Memory B cell (primary cell): ENCODE data around the gene MST1R.
A peak's percentile ranks its signal among the peaks of the same experiment; 100 is the strongest.

Experiments
- ATAC-seq: fragments of 150-1000 bp; cut with Tn5 transposase; 2 replicates; pipeline ENCODE4 v1.10.0; 2021; ENCODE audit warnings: low read depth, mild to moderate bottlenecking, moderate library complexity
- DNase-seq, 2 donors: peaks; one replicate each; pipeline ENCODE4 v3.0.0; 2022; ENCODE audit warnings: low spot score in 2 of 2
- H3K27ac Mint-ChIP-seq: one replicate; pipeline ENCODE4 v1.8.0; 2022; ENCODE audit warnings: mild to moderate bottlenecking, moderate library complexity, mixed read lengths
- H3K27me3 Mint-ChIP-seq: one replicate; pipeline ENCODE4 v1.8.0; 2022; ENCODE audit warnings: mixed read lengths
- H3K36me3 Mint-ChIP-seq: one replicate; pipeline ENCODE4 v1.8.0; 2022; ENCODE audit warnings: mild to moderate bottlenecking, mixed read lengths
- H3K4me1 Mint-ChIP-seq: one replicate; pipeline ENCODE4 v1.8.0; 2022; ENCODE audit warnings: mixed read lengths
- H3K4me3 Mint-ChIP-seq: one replicate; pipeline ENCODE4 v1.8.0; 2022; ENCODE audit warnings: mild to moderate bottlenecking, moderate library complexity, mixed read lengths
- H3K9me3 Mint-ChIP-seq: one replicate; pipeline ENCODE4 v1.8.0; 2022; ENCODE audit warnings: mixed read lengths

Gene MST1R

DNA sequence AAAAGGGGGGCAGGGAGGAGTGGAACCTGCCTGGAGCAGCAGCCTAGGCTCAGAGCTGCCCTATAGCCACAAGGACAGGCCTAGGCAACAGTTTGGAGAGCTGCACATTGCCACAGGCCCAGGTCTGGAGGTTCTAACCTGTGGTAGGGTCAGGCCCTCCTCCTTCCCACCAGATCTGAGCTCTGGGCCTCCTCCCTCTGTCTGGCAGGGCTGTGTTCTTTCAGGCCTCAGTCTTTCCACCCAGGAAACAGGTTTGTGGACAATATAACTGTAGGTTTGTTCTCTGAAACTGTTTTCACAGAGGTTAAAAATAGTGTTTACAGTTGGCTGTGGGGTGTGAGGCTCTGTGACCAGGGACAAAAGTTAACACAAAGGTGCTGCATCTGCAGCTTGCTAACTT, 25.0 kb downstream of the MST1R start:
- no peaks in the 10 kb centered on the region for H3K36me3 Mint-ChIP-seq
- no peaks in the 10 kb centered on the region for H3K9me3 Mint-ChIP-seq
- no peak overlapping the region for H3K4me3 Mint-ChIP-seq
- no peak overlapping the region for H3K27ac Mint-ChIP-seq
- no peaks in the 10 kb centered on the region for H3K4me1 Mint-ChIP-seq
- no peak for ATAC-seq
- DNase-seq = no peak
- peaks cover 6% of the 10 kb centered on the region for H3K27me3 Mint-ChIP-seq

DNA sequence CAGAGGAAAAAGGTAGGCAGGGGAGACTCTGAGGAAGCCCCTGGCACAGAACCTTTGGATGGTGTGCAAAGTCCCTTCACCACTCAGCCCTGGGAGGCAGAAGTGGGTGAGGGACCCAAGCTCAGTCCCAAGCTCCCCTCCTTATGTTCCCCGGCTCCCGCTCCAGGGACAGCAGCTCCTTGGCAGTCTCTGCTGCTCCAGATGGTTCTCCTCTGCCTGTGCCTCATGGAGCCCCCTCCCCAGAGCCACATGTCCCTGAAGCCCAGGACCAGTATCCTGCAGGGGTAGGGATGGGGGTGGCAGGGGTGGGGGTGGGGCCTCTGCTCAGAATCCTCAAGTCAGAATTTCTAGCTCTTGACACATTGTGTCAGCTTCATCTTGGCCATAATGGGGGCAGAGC, 26.0 kb downstream of the MST1R start:
- Mint-ChIP-seq H3K9me3 (no peaks in the 10 kb centered on the region), H3K4me3 (no peak overlapping the region)

DNA sequence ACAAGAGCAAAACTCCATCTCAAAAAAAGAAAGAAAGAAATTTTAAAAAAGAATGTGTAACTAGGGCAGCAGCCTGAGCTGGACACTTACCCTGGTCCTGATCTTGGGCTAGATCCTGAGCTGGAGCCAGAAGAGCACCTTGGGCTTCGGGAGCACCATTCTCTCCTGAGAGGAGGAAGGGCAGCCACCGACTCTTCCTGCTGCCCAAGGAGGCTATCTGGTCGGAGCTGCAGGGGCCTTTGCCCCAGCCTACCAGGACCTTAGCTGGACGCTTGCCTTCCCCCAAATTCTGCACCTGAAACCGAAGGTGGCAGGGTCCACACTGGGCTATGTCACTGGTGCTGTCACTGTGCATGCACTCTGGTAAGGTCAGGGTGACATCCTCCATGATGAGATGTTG, 27.1 kb downstream of the MST1R start:
- Mint-ChIP-seq H3K4me1 (no peaks in the 10 kb centered on the region), H3K36me3 (no peaks in the 10 kb centered on the region), H3K9me3 (no peaks in the 10 kb centered on the region), H3K4me3 (no peak overlapping the region), H3K27ac (no peak overlapping the region), H3K27me3 (peaks cover 6% of the 10 kb centered on the region)
- no peak for ATAC-seq
- no peak for DNase-seq

More for the DNA sequence above, 26.0 kb downstream of the MST1R start:
- DNase-seq (no peak), ATAC-seq (no peak)
- H3K4me1 Mint-ChIP-seq = no peaks in the 10 kb centered on the region
- no peaks in the 10 kb centered on the region for H3K36me3 Mint-ChIP-seq
- H3K27ac Mint-ChIP-seq = no peak overlapping the region
- peaks cover 6% of the 10 kb centered on the region for H3K27me3 Mint-ChIP-seq

DNA sequence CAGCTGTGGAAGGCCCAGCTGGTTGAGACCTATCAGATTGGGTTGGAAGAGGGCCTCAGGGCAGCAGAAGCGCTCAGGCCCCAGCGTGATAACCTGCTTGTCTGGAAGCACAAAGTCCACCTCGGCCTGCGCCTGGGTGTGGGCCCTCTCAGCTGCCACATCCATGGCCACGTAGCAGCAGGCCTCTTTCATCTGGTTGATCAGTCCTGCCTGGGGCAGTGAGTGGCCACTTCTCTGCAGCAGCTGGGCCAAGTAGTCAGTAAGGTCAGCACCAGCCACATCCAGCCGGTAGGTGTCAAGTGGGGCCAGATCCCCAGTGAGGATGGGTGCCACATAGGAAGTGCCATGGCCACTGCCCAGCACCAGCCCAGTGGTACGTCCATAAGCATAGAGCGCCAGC, 30.1 kb downstream of the MST1R start:
- ATAC-seq (no peak), DNase-seq (no peak)
- no peak overlapping the region for H3K4me3 Mint-ChIP-seq
- no peaks in the 10 kb centered on the region for H3K36me3 Mint-ChIP-seq
- H3K9me3 Mint-ChIP-seq = no peaks in the 10 kb centered on the region
- H3K27ac Mint-ChIP-seq = no peak overlapping the region
- H3K27me3 Mint-ChIP-seq = peaks cover 11% of the 10 kb centered on the region
- peaks cover under 1% of the 10 kb centered on the region for H3K4me1 Mint-ChIP-seq

DNA sequence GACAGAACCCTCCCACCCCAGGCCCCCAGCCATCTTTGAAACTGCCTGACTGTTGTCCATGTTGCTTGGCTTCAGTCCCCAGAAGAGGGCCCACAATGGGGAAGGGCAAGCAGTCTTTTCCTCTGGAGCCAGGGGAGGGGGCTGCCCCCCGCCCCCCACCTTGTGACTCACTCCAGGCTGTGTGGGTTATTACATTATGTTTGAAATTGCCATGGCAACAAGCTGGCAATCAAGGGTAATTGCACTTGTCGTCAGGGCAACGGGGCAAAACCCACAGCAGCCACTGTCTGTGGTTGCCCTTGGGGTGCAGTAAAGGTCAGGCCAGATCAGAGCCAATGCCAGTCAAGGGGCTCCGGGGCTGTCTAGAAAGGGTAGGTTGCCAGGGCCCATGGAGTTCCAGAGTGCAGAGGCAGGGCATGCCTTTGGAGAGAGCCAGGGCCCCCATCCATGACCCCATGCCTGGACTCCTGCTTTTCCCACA, 30.8 kb downstream of the MST1R start:
- DNase-seq (peak in 1 of 2 donors; percentile 32), ATAC-seq (peak; percentile 68)
- Mint-ChIP-seq H3K27me3 (peaks cover 11% of the 10 kb centered on the region), H3K4me1 (peaks cover 3% of the 10 kb centered on the region), H3K36me3 (no peaks in the 10 kb centered on the region), H3K9me3 (no peaks in the 10 kb centered on the region), H3K4me3 (no peak overlapping the region), H3K27ac (no peak overlapping the region)

DNA sequence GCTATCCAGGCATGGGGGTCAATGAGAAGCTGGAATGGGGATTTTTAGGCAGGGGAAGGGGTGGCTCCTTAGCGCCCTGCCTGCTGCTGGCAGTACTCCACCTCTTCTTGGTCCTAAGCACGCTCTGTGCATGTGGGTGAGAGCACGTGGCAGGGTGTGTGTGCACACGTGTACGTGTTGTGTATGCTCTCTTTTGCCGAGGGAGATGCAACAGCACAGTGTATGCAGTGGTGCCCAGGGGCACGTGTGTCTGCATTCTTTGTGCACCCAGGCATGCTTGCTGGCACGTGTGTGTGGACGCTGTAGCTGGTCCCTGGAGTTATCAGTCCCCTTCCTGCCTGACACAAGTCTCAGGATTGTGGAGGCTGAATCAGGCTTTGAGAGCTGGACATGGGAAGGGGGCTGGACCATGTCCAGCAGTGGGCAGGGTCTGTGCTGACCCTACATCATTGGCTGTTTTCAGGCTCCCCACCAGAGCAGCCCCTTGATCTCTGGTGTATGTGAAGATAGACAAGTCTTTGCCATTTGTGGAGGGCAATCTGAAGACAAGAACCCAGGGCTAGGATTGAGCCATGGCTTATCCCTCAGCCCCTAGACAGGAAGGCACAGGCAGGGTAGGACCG, 32.0 kb downstream of the MST1R start:
- no peak overlapping the region for H3K4me3 Mint-ChIP-seq
- DNase-seq (no peak), ATAC-seq (no peak)
- H3K4me1 Mint-ChIP-seq = peaks cover 3% of the 10 kb centered on the region
- H3K36me3 Mint-ChIP-seq = no peaks in the 10 kb centered on the region
- H3K27ac Mint-ChIP-seq = peak overlapping the region; percentile 42
- H3K27me3 Mint-ChIP-seq = peaks cover 19% of the 10 kb centered on the region
- no peaks in the 10 kb centered on the region for H3K9me3 Mint-ChIP-seq

DNA sequence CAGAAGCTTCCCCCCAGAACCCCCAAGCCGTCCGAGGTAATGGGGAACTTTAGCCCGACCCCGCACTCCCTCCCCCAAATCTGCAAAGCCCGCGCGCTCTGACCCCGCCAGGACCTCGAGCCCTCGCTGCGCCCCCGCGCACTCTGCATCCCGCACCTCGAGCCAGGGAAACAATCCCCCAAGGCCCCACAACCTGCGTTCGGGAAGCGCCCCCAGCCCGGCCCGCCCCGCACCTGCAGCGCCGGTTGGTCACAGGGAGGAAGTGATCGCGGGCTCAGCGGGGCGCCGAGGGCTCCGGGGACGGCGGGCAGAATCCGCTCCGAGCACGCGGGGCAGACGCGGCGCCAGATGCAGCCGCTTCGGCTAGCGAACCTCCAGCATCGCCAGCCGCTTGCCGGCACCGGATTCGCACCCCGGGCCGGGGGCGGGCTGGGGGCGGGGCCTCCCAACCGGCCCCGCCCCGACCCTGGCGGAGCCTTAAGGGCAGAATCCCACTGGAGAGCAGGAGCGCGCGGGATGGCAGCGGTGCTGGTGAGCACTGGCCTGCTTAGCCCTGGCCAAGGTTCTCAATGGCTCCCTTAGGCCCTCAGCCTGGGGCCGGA, 34.0 kb downstream of the MST1R start, which contains the start of gene CAMKV:
TSS of gene CAMKV (minus strand) at position 382 of the 602 bp plus-strand sequence. CDS start 7,518 bp downstream, outside the sequence.
- DNase-seq (peak in 1 of 2 donors; percentile 40), ATAC-seq (peak; percentile 64)
- Mint-ChIP-seq H3K27ac (no peak within 1 kb of the TSS), H3K36me3 (no peaks in the 10 kb centered on the region), H3K27me3 (peaks cover 21% of the 10 kb centered on the region), H3K4me3 (peak within 1 kb of the TSS; percentile 54), H3K4me1 (peaks cover 3% of the 10 kb centered on the region), H3K9me3 (no peaks in the 10 kb centered on the region)

DNA sequence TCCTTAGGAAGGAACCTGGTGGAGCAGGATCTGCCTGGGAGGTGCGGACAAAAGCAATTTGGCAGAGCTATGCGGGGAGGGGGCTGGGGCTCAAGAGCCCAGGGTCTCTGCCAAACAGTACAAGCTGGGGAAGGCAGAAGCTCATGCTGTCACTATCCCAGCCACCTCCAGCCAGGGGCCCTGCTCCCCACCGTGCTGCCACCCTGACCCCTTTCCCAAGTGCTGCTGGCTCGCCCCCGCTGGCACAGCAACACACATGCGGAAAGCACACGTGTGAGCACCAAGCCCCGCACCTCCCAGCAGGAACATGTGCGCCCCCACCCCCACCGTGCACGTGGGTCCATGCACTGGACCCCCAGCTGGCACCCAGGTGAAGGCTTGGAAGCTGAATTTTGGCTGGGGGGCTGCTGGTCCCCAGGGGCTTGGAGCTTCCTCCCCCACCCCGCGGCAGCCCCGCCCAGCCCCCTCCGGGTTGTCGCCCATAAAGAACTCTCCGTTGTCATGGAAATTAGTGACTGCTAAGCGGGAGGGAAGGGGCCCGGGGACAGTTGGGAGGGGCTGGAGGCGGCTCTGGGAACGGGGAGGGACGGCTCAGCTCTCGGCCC, 34.7 kb downstream of the MST1R start:
- H3K4me3 Mint-ChIP-seq = peak overlapping the region; percentile 39
- no peak for DNase-seq
- H3K4me1 Mint-ChIP-seq = peaks cover 3% of the 10 kb centered on the region
- H3K27ac Mint-ChIP-seq = no peak overlapping the region
- no peak for ATAC-seq
- H3K36me3 Mint-ChIP-seq = no peaks in the 10 kb centered on the region
- H3K9me3 Mint-ChIP-seq = no peaks in the 10 kb centered on the region
- peaks cover 21% of the 10 kb centered on the region for H3K27me3 Mint-ChIP-seq

DNA sequence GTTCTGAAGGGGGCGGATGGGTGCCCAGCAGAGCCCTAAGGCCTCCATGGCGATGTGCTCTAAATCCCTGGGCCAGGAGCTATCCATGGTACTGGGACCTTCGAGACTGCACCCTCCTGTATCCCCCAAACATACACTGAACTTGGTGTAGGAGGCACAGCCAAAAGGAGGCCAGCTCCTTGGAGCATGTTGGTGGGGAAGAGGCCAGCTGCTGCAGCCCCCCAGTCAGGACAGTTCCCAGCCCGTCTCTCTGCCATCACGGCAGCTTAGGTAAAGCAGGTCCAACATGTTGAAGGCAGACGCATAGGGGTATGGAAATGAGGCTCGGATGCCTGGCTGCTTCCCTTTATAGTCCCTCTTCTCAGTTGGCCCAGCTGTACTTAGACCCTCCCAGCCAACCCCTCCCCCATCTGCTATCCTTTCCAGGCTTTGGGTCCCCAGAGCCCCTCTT, 35.8 kb downstream of the MST1R start:
- DNase-seq = no peak
- H3K4me1 Mint-ChIP-seq = peaks cover 3% of the 10 kb centered on the region
- no peaks in the 10 kb centered on the region for H3K36me3 Mint-ChIP-seq
- H3K27ac Mint-ChIP-seq = no peak overlapping the region
- no peak for ATAC-seq
- no peak overlapping the region for H3K4me3 Mint-ChIP-seq
- H3K9me3 Mint-ChIP-seq = no peaks in the 10 kb centered on the region
- peaks cover 24% of the 10 kb centered on the region for H3K27me3 Mint-ChIP-seq

DNA sequence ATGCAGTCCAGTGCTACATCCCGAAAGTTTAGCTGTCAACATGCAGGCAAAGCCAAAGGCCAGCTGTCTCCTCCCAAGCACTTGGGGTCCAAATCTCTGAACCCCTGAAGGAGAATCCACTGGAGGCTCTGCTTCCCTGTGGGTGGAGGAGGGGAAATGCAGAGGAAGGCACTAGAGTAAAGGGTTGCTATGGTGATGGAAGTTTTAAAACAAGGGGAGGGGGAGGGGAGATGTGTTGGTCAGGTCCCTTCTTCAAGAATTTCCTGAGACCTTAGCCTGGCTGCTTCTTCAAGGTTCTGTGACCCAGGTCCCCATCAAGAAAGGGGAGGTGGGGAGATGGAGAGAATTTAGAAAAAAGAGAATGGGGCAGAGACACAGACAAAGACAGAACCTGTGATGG, 36.3 kb downstream of the MST1R start:
- Mint-ChIP-seq H3K27me3 (peaks cover 24% of the 10 kb centered on the region), H3K27ac (no peak overlapping the region), H3K4me3 (no peak overlapping the region), H3K9me3 (no peaks in the 10 kb centered on the region), H3K4me1 (peaks cover 3% of the 10 kb centered on the region), H3K36me3 (no peaks in the 10 kb centered on the region)
- no peak for ATAC-seq
- no peak for DNase-seq

DNA sequence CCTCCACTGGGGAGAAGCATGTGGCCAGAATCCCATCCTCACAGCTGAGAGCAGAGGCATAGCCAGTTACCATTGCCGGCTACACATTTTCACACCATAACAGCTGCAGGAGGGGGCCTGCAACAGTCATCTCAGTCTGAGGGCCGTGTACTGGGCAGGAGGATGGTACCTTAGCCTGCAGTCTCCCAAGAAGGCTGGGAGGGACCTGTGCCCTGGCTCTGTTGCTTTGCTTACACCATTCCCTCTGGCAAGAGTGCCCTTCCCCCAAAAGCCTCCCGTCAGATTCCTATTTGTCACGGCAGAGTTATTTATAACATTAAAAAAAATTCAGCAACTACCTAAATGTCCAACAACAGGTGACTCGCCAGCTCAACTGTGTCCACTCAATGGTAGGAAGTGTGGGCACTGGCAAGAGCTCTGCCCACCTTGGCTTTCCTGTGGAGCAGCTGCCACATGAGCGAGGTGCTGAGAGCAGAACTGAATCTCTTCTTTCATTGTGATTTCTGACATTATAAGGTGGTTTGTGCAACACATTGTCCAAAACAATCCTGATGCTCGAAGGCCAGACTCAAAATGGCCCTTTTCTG, 38.4 kb downstream of the MST1R start:
- DNase-seq (no peak), ATAC-seq (no peak)
- no peak overlapping the region for H3K4me3 Mint-ChIP-seq
- no peak overlapping the region for H3K27ac Mint-ChIP-seq
- H3K27me3 Mint-ChIP-seq = peaks cover 19% of the 10 kb centered on the region
- H3K4me1 Mint-ChIP-seq = peaks cover 3% of the 10 kb centered on the region
- H3K36me3 Mint-ChIP-seq = no peaks in the 10 kb centered on the region
- no peaks in the 10 kb centered on the region for H3K9me3 Mint-ChIP-seq

DNA sequence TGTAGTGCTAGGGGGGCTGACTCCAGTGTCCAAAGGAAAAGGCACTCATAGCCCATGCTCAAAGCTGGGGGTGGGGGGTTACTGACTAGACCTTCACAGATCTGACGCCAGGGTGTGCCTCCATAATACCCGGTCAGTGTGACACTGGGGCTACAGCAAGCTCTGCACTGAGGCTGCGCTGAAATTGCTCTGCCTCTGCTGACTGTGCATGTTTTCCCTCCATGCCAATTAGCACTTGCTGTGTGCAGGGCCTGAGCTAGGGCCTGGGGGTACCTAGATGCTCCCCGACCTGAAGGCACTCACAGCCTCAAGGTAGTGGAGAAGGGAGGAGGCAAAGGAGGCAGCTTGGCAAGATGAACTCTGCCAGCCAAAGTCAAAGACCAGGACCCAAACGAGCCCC, 39.2 kb downstream of the MST1R start:
- Mint-ChIP-seq H3K27me3 (peaks cover 18% of the 10 kb centered on the region), H3K9me3 (no peaks in the 10 kb centered on the region), H3K4me1 (peaks cover 3% of the 10 kb centered on the region), H3K27ac (no peak overlapping the region), H3K4me3 (no peak overlapping the region), H3K36me3 (no peaks in the 10 kb centered on the region)
- ATAC-seq (no peak), DNase-seq (no peak)

DNA sequence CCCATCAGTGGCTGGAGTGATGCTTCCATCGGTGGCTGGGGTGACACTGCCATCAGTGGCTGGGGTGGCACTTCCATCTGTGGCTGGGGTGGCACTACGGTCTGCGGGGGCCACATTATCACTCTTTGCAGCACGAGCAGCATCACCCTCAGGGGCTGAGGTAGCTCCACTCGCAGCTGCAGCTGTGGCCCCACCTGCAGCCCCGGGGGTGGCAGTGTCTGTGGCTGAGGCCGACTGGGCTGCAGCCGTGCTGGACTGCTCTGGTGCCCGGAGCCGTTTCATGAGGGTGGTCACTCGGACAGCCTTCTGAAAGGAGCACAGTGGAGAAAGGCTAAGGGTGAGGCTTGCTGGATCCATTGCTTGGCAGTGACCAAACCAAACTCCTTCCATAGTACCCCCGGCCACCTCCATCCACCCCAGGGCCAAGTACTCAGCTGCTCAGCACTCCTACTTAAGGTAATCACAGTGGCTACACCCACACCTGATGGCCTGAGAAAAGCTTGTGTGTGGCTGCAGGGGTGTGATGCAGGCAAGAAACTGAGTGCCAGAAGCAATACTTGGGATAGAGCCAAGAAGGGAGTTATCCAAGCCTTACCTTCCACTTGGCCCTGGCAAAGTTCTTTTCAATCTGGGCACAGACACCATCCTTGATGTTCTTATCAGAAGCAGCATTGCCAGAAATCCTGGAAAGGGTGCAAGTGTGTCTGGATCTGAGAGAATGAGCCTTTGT, 43.9 kb downstream of the MST1R start:
- Mint-ChIP-seq H3K36me3 (no peaks in the 10 kb centered on the region), H3K27me3 (peaks cover 6% of the 10 kb centered on the region), H3K4me3 (no peak overlapping the region), H3K9me3 (no peaks in the 10 kb centered on the region), H3K4me1 (peaks cover 12% of the 10 kb centered on the region), H3K27ac (no peak overlapping the region)
- ATAC-seq (no peak), DNase-seq (no peak)
